Subcutaneous abdominal adipose tissue (tissue), 5 donors: Measurements from ENCODE around the gene CGGBP1.

Source experiments
- H3K27ac ChIP-seq: one replicate; pipeline ENCODE4 v1.7.0; 2013; ENCODE audit warnings: low read depth, mild to moderate bottlenecking, inconsistent platforms, low read length, moderate library complexity
- H3K27me3 ChIP-seq, 5 donors: one replicate each; pipeline ENCODE4 v1.7.0; 2013; ENCODE audit warnings: low read length in 5 of 5, inconsistent platforms in 1 of 5; ENCODE audit not compliant: control insufficient read depth in 5 of 5, insufficient read depth in 4 of 5
- H3K36me3 ChIP-seq, 5 donors: one replicate each; pipeline ENCODE4 v1.7.0; 2013; ENCODE audit warnings: low read length in 5 of 5; ENCODE audit not compliant: control insufficient read depth in 5 of 5, insufficient read depth in 5 of 5
- H3K4me1 ChIP-seq, 5 donors: one replicate each; pipeline ENCODE4 v1.7.0; 2013; ENCODE audit warnings: low read length in 5 of 5, mild to moderate bottlenecking in 3 of 5, moderate library complexity in 1 of 5; ENCODE audit not compliant: control insufficient read depth in 5 of 5, insufficient read depth in 5 of 5
- H3K4me3 ChIP-seq, 5 donors: one replicate each; pipeline ENCODE4 v1.7.0; 2013; ENCODE audit warnings: low read length in 5 of 5, low read depth in 1 of 5
- H3K9ac ChIP-seq, 5 donors: one replicate each; pipeline ENCODE4 v1.7.0; 2013; ENCODE audit warnings: low read length in 5 of 5, mild to moderate bottlenecking in 4 of 5, moderate library complexity in 3 of 5
- H3K9me3 ChIP-seq, 5 donors: one replicate each; pipeline ENCODE4 v1.7.0; 2013; ENCODE audit warnings: low read length in 5 of 5; ENCODE audit not compliant: control insufficient read depth in 5 of 5
- donor health status: healthy.
- donor health status: healthy.
- donor health status: healthy.
- donor health status: healthy.
- donor health status: healthy.

The CGGBP1 gene

GRCh38 chr3:88075497-88075896 is 16.7 kb upstream of the CGGBP1 start:
- Histone ChIP-seq H3K4me3 (no peak overlapping the region), H3K36me3 (no peaks in the 10 kb centered on the region), H3K4me1 (peaks cover 0 to 14% (median 6%) of the 10 kb centered on the region in 5 donors), H3K9ac (peak overlapping the region in 1 of 5 donors; percentile 15), H3K9me3 (peaks cover 0 to 6% (median 0%) of the 10 kb centered on the region in 5 donors), H3K27me3 (no peaks in the 10 kb centered on the region), H3K27ac (no peak overlapping the region)

- no peak overlapping the region for H3K4me3 ChIP-seq
- H3K36me3 ChIP-seq: no peaks in the 10 kb centered on the region
- H3K9me3 ChIP-seq: peaks cover 0 to 6% (median 0%) of the 10 kb centered on the region in 5 donors
- H3K27ac ChIP-seq: no peak overlapping the region
- H3K9ac ChIP-seq: peak overlapping the region in 1 of 5 donors; percentile 15
- no peaks in the 10 kb centered on the region for H3K27me3 ChIP-seq
- H3K4me1 ChIP-seq: peaks cover 0 to 14% (median 6%) of the 10 kb centered on the region in 5 donors
These were observed 16.3 kb upstream of the CGGBP1 start for GRCh38 chr3:88075072-88075471.

DNA sequence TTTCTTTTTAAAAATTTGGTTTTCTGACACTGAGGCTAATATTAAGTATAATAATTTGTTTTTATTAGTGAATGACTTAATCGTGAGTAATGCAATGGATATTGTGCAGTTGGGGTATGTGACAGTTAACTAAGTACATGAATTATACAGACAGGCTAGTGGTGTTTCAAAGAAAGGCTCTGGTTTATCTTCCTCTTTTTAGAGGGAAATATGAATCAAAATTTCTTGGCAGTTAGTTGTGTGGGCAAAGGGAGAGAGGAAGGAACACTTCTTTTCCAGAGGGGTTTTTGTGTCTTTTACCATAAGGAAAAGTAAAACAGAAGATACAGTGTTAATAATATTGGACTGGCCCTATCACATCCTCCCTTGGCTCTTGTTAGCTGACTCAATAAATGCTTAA is 2.9 kb upstream of the CGGBP1 start:
- H3K36me3 ChIP-seq: peaks cover 0 to 3% (median 0%) of the 10 kb centered on the region in 5 donors
- H3K4me3 ChIP-seq: no peak overlapping the region
- H3K4me1 ChIP-seq: peaks cover 0 to 44% (median 41%) of the 10 kb centered on the region in 5 donors
- H3K9me3 ChIP-seq: no peaks in the 10 kb centered on the region
- H3K27me3 ChIP-seq: no peaks in the 10 kb centered on the region
- peak overlapping the region; percentile 10 for H3K27ac ChIP-seq
- peak overlapping the region in 2 of 5 donors; percentile 6 to 63 for H3K9ac ChIP-seq

GRCh38 chr3:88059380-88060170 is 770 bp upstream of the CGGBP1 start:
- H3K4me3 ChIP-seq: peak overlapping the region; percentile 96 to 98 (median 96)
- H3K36me3 ChIP-seq: peaks cover 13 to 19% (median 14%) of the 10 kb centered on the region in 5 donors
- H3K27ac ChIP-seq: peak overlapping the region; percentile 90
- no peaks in the 10 kb centered on the region for H3K9me3 ChIP-seq
- H3K4me1 ChIP-seq: peaks cover 0 to 50% (median 41%) of the 10 kb centered on the region in 5 donors
- peak overlapping the region; percentile 91 to 97 (median 97) for H3K9ac ChIP-seq
- no peaks in the 10 kb centered on the region for H3K27me3 ChIP-seq

DNA sequence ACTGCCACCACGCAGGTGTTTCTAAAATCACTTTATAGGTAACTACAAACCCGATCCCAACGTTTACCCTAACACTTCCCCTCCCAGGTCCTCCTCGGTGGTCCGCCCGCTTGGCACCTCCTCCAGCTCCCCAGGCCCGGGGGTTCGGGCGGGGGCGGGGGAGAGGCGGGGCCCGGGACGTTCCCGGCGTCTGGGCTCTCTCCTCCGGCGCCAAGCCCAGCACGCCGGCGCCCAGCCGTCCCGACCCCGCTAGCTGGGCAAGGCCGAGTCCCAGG is 562 bp downstream of the CGGBP1 start:
- Histone ChIP-seq H3K27me3 (no peaks in the 10 kb centered on the region), H3K36me3 (peaks cover 13 to 19% (median 14%) of the 10 kb centered on the region in 5 donors), H3K9ac (peak overlapping the region; percentile 77 to 97 (median 94)), H3K4me1 (peaks cover 0 to 39% (median 35%) of the 10 kb centered on the region in 5 donors), H3K27ac (peak overlapping the region; percentile 90), H3K4me3 (peak overlapping the region; percentile 86 to 98 (median 96)), H3K9me3 (no peaks in the 10 kb centered on the region)

DNA sequence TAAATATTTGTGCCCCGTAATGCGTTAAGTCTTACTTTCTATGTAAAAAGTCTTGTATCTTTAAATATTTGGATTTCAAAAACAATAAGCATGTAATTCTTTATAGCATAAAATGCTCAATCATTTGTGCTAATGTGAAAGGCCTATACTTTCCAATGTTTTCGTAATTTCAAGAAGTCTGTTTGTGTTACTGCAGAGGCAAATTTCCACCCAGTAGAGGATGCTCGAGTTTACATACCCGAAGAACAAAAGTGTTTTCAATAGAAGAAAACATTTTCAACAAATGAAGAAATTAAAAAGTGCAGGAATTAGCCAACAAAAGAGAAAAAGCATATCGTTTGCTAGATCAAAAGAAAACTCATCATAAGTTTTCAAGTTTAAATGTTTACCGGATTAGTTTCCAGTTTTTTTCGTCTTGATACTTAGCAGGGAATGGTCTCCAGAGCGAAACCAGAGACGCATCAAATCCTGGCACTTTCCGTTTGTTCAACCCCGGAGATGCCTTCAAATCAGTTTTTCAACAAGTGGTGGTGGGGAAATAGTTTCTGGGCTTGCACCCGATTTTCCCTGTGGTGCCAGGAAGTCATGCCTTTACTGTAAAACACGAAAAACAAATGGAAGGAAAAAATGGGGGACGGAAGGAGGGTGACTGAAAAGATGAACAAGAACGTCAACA is 1.0 kb downstream of the CGGBP1 start:
- Histone ChIP-seq H3K36me3 (peaks cover 13 to 19% (median 14%) of the 10 kb centered on the region in 5 donors), H3K27ac (peak overlapping the region; percentile 90), H3K4me1 (peaks cover 0 to 39% (median 35%) of the 10 kb centered on the region in 5 donors), H3K9me3 (no peaks in the 10 kb centered on the region), H3K9ac (peak overlapping the region; percentile 77 to 97 (median 94)), H3K27me3 (no peaks in the 10 kb centered on the region), H3K4me3 (peak overlapping the region; percentile 86 to 98 (median 96))

- Histone ChIP-seq H3K27ac (no peak overlapping the region), H3K4me1 (no peaks in the 10 kb centered on the region), H3K36me3 (no peaks in the 10 kb centered on the region), H3K4me3 (no peak overlapping the region), H3K9ac (no peak overlapping the region), H3K27me3 (no peaks in the 10 kb centered on the region), H3K9me3 (no peaks in the 10 kb centered on the region)
These were observed 12.0 kb downstream of the CGGBP1 start for GRCh38 chr3:88046766-88047165.

- H3K4me1 ChIP-seq: no peaks in the 10 kb centered on the region
- peaks cover 0 to 2% (median 0%) of the 10 kb centered on the region in 5 donors for H3K9me3 ChIP-seq
- no peak overlapping the region for H3K4me3 ChIP-seq
- H3K27me3 ChIP-seq: no peaks in the 10 kb centered on the region
- no peak overlapping the region for H3K9ac ChIP-seq
- no peak overlapping the region for H3K27ac ChIP-seq
- H3K36me3 ChIP-seq: no peaks in the 10 kb centered on the region
These were observed 14.4 kb downstream of the CGGBP1 start for GRCh38 chr3:88044411-88044810.

GRCh38 chr3:88041005-88041404 is 17.8 kb downstream of the CGGBP1 start:
- no peaks in the 10 kb centered on the region for H3K27me3 ChIP-seq
- H3K36me3 ChIP-seq: no peaks in the 10 kb centered on the region
- H3K4me3 ChIP-seq: no peak overlapping the region
- H3K9me3 ChIP-seq: peaks cover 0 to 2% (median 0%) of the 10 kb centered on the region in 5 donors
- H3K4me1 ChIP-seq: no peaks in the 10 kb centered on the region
- no peak overlapping the region for H3K9ac ChIP-seq
- H3K27ac ChIP-seq: no peak overlapping the region

- peaks cover 0 to 2% (median 0%) of the 10 kb centered on the region in 5 donors for H3K9me3 ChIP-seq
- H3K27ac ChIP-seq: no peak overlapping the region
- no peak overlapping the region for H3K4me3 ChIP-seq
- H3K36me3 ChIP-seq: no peaks in the 10 kb centered on the region
- no peaks in the 10 kb centered on the region for H3K4me1 ChIP-seq
- H3K27me3 ChIP-seq: no peaks in the 10 kb centered on the region
- no peak overlapping the region for H3K9ac ChIP-seq
These were observed 18.3 kb downstream of the CGGBP1 start for GRCh38 chr3:88040529-88040928.
